ENCODE data around the gene FREM3.

DNA sequence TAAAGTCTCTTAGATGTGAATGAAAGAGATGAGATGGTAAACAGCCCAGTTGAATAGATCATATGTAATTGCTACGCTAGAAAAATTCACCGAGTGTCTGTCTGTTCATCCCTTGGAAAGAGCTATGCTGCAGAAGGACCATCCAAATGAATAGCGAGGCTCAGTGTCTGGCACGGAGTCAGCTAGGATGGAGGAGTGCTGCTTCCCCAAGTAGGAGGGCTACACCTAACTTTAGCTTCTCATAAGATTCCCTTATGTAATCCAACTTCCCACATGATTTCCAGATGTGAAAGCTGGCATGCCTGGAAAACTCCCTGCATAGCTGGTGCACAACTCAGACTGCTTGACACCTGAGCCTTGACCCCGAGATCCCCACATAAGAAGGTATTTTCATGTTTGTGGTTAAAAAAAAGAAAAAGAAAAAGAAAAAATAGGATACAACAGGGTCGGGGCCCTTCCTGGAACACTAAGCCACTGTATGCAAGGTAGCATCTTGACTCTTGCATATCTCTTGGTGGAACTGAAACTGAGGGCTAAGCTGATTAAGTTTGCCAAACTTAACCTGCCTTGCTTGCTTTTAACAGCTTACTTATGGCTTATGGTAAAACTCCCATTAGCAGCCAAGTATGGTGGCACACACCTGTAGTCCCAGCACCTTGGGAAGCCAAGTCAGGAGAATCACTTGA is 82.3 kb downstream of the FREM3 start:
- TF ChIP-seq, protein P1, sequence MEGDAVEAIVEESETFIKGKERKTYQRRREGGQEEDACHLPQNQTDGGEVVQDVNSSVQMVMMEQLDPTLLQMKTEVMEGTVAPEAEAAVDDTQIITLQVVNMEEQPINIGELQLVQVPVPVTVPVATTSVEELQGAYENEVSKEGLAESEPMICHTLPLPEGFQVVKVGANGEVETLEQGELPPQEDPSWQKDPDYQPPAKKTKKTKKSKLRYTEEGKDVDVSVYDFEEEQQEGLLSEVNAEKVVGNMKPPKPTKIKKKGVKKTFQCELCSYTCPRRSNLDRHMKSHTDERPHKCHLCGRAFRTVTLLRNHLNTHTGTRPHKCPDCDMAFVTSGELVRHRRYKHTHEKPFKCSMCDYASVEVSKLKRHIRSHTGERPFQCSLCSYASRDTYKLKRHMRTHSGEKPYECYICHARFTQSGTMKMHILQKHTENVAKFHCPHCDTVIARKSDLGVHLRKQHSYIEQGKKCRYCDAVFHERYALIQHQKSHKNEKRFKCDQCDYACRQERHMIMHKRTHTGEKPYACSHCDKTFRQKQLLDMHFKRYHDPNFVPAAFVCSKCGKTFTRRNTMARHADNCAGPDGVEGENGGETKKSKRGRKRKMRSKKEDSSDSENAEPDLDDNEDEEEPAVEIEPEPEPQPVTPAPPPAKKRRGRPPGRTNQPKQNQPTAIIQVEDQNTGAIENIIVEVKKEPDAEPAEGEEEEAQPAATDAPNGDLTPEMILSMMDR (IDR thresholded peaks at IDR 0.05; ENCODE audit: borderline replicate concordance, extremely low read depth, low read length, poor library complexity, severe bottlenecking), result no peak
- no peak for TF ChIP-seq EZH2 (IDR thresholded peaks at IDR 0.05; ENCODE audit: borderline replicate concordance, low read depth, low read length, severe bottlenecking)

All from DND-41 (cell line).